SH-SY5Y (cell line): ENCODE results near the gene MACROH2A1.

Experiments used
- GATA2 ChIP-seq: IDR thresholded peaks from 2 replicates; pipeline ENCODE4 v1.6.1; 2011; ENCODE audit warnings: mild to moderate bottlenecking, low read depth, low read length
- GATA3 ChIP-seq: IDR thresholded peaks from 2 replicates; pipeline ENCODE4 v1.6.1; 2011; ENCODE audit warnings: low read depth, mild to moderate bottlenecking, low read length, moderate library complexity

The MACROH2A1 gene

GRCh38 chr5:135335031-135335828, 63.8 kb downstream of the MACROH2A1 start:
- TF ChIP-seq GATA2: no peak
- no peak for TF ChIP-seq GATA3

GRCh38 chr5:135333732-135334515, 65.1 kb downstream of the MACROH2A1 start:
- TF ChIP-seq GATA3 (no peak), GATA2 (no peak)

- TF ChIP-seq GATA2 (no peak), GATA3 (no peak)
These were observed 66.4 kb downstream of the MACROH2A1 start for GRCh38 chr5:135332519-135333150.

GRCh38 chr5:135331612-135332011, 67.4 kb downstream of the MACROH2A1 start:
- no peak for TF ChIP-seq GATA2
- no peak for TF ChIP-seq GATA3

- TF ChIP-seq GATA3 (no peak), GATA2 (no peak)
These were observed 68.3 kb downstream of the MACROH2A1 start for GRCh38 chr5:135330798-135331096.

- TF ChIP-seq GATA2 (no peak), GATA3 (no peak)
These were observed 68.9 kb downstream of the MACROH2A1 start for GRCh38 chr5:135329913-135330797.

GRCh38 chr5:135329066-135329912, 69.7 kb downstream of the MACROH2A1 start:
- TF ChIP-seq GATA3: no peak
- no peak for TF ChIP-seq GATA2

GRCh38 chr5:135328128-135328687, 70.8 kb downstream of the MACROH2A1 start:
- no peak for TF ChIP-seq GATA3
- no peak for TF ChIP-seq GATA2

GRCh38 chr5:135327429-135328127, 71.5 kb downstream of the MACROH2A1 start:
- TF ChIP-seq GATA3 (no peak), GATA2 (no peak)

- TF ChIP-seq GATA3 (no peak), GATA2 (no peak)
These were observed 72.5 kb downstream of the MACROH2A1 start for GRCh38 chr5:135326296-135327254.
